GM12878 (cell line): ENCODE data around the gene ZNG1F.
"Not testable (repeated sequence)": the region's sequence is repeated elsewhere in the genome, so short reads cannot be mapped to it uniquely, and the experiment has no call there.

Experiments used
- BHLHE40 ChIP-seq, 2 experiments: fragments of 450-650 bp in 1 of 2; IDR thresholded peaks; 2 replicates each; pipeline ENCODE4 v1.6.1; 2011 to 2017; ENCODE audit warnings: low read depth in 2 of 2, borderline replicate concordance in 1 of 2, improper control_type of control experiment in 1 of 2, low read length in 1 of 2, mild to moderate bottlenecking in 1 of 2
- EP300 ChIP-seq, 2 experiments: fragments of 150-350 bp in 1 of 2; IDR thresholded peaks; 2 replicates each; pipeline ENCODE4 v1.6.1; 2011 to 2012; ENCODE audit warnings: low read depth in 2 of 2, low read length in 2 of 2, borderline replicate concordance in 1 of 2, improper control_type of control experiment in 1 of 2, inconsistent platforms in 1 of 2; ENCODE audit not compliant: control insufficient read depth in 1 of 2
- JUND ChIP-seq: IDR thresholded peaks from 2 replicates; pipeline ENCODE4 v1.6.1; 2012; ENCODE audit warnings: low read depth, mild to moderate bottlenecking, low read length, improper control_type of control experiment, moderate library complexity
- POU2F2 ChIP-seq: IDR thresholded peaks from 3 replicates; pipeline ENCODE4 v1.6.1; 2011; ENCODE audit warnings: low read depth, mild to moderate bottlenecking, low read length, borderline replicate concordance
- SIN3A ChIP-seq: IDR thresholded peaks from 2 replicates; pipeline ENCODE4 v1.6.1; 2012; ENCODE audit warnings: low read depth, low read length, improper control_type of control experiment
- SMC3 ChIP-seq: IDR thresholded peaks from 2 replicates; pipeline ENCODE4 v1.6.1; 2011; ENCODE audit warnings: low read length, improper control_type of control experiment, borderline replicate concordance
- TF ChIP-seq, protein P1 (sequence below), 3 experiments: IDR thresholded peaks in 2 of 3; conservative IDR thresholded peaks in 1 of 3; 2 replicates each; pipeline ENCODE4 v1.5.1; 2011; ENCODE audit warnings: low read depth in 3 of 3, low read length in 3 of 3, mild to moderate bottlenecking in 3 of 3, control low read depth in 2 of 3, moderate library complexity in 2 of 3, inconsistent platforms in 1 of 3, mixed read lengths in 1 of 3; ENCODE audit not compliant: control insufficient read depth in 2 of 3, insufficient read depth in 1 of 3; ENCODE audit errors: extremely low read depth in 1 of 3

- not testable (repeated sequence) for TF ChIP-seq EP300 (IDR thresholded peaks at IDR 0.05; ENCODE audit: borderline replicate concordance in 1 of 2, control insufficient read depth in 1 of 2, low read depth in 2 of 2, low read length in 2 of 2); JUND; SMC3; SIN3A; BHLHE40 (IDR thresholded peaks at IDR 0.05; ENCODE audit: borderline replicate concordance in 1 of 2, low read depth in 2 of 2, low read length in 1 of 2); POU2F2
- TF ChIP-seq, protein P1, sequence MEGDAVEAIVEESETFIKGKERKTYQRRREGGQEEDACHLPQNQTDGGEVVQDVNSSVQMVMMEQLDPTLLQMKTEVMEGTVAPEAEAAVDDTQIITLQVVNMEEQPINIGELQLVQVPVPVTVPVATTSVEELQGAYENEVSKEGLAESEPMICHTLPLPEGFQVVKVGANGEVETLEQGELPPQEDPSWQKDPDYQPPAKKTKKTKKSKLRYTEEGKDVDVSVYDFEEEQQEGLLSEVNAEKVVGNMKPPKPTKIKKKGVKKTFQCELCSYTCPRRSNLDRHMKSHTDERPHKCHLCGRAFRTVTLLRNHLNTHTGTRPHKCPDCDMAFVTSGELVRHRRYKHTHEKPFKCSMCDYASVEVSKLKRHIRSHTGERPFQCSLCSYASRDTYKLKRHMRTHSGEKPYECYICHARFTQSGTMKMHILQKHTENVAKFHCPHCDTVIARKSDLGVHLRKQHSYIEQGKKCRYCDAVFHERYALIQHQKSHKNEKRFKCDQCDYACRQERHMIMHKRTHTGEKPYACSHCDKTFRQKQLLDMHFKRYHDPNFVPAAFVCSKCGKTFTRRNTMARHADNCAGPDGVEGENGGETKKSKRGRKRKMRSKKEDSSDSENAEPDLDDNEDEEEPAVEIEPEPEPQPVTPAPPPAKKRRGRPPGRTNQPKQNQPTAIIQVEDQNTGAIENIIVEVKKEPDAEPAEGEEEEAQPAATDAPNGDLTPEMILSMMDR (IDR thresholded peaks at IDR 0.05 in 2 of 3, conservative IDR thresholded peaks at IDR 0.05 in 1 of 3; ENCODE audit: control insufficient read depth in 2 of 3, extremely low read depth in 1 of 3, insufficient read depth in 1 of 3, low read depth in 3 of 3, low read length in 3 of 3) = not testable (repeated sequence)
Measured at GRCh38 chr9:41236486-41237109, 47.5 kb upstream of the ZNG1F start.
